OCI-LY7 (cell line): ENCODE data around the gene TCF12. TPM values are rescaled to one million over a fixed set of nuclear protein-coding genes. Genes with fewer than 3 reads are reported as not detected.

Experiments used
- BruUV-seq: library from RNA; stranded (reverse); fragments of 400-500 nt; replicated peaks from 2 replicates; lab custom pipeline; 2021; lab: Mats Ljungman, UMichigan
- CTCF ChIA-PET: fragments of 300-600 bp; sonication (Branson Sonifier 250); formaldehyde crosslinking; loops from one replicate; lab custom pipeline; 2022; ENCODE audit warnings: antibody characterized with exemption; ENCODE audit not compliant: unreplicated experiment; lab: Charles Lee
- POLR2A ChIA-PET: fragments of 300-600 bp; sonication (Branson Sonifier 250); formaldehyde crosslinking; loops from one replicate; lab custom pipeline; 2022; ENCODE audit warnings: antibody characterized with exemption; lab: Charles Lee
- DNase-seq: peaks from one replicate; pipeline ENCODE4 v3.0.0-alpha.2; 2015; ENCODE audit warnings: low spot score
- H2AFZ ChIP-seq: fragments of 200-600 bp; sonication (generic), shearing (Covaris generic); 2 replicates; pipeline ENCODE4 v1.6.1; 2014; ENCODE audit warnings: mild to moderate bottlenecking, antibody characterized with exemption, low read length, moderate library complexity
- H3K27ac ChIP-seq: fragments of 200-600 bp; sonication (generic); 2 replicates; pipeline ENCODE4 v1.5.1; 2014; ENCODE audit warnings: mixed run types, low read depth, mild to moderate bottlenecking, moderate library complexity, low read length, inconsistent platforms; ENCODE audit not compliant: poor library complexity, severe bottlenecking
- H3K36me3 ChIP-seq: fragments of 200-600 bp; sonication (generic); 2 replicates; pipeline ENCODE4 v1.6.1; 2014; ENCODE audit warnings: mild to moderate bottlenecking, antibody characterized with exemption, low read length, moderate library complexity, mixed read lengths; ENCODE audit not compliant: insufficient read depth
- H3K4me1 ChIP-seq: fragments of 200-600 bp; sonication (generic); 2 replicates; pipeline ENCODE4 v1.5.1; 2014; ENCODE audit warnings: mild to moderate bottlenecking, low read length; ENCODE audit not compliant: insufficient read depth, poor library complexity, severe bottlenecking
- H3K4me2 ChIP-seq: fragments of 200-600 bp; sonication (generic); 2 replicates; pipeline ENCODE4 v1.6.1; 2014; ENCODE audit warnings: mild to moderate bottlenecking, low read length
- H3K4me3 ChIP-seq: fragments of 200-600 bp; sonication (generic); 2 replicates; pipeline ENCODE4 v1.5.1; 2014; ENCODE audit warnings: mild to moderate bottlenecking, low read depth, low read length; ENCODE audit not compliant: poor library complexity, severe bottlenecking
- H3K79me2 ChIP-seq: fragments of 200-600 bp; sonication (generic); 2 replicates; pipeline ENCODE4 v1.6.1; 2016; ENCODE audit warnings: low read depth, mild to moderate bottlenecking, low read length, moderate library complexity, mixed read lengths; ENCODE audit not compliant: insufficient read depth
- H3K9me2 ChIP-seq: fragments of 200-600 bp; sonication (generic); 2 replicates; pipeline ENCODE4 v1.6.1; 2016; ENCODE audit warnings: mild to moderate bottlenecking, low read length, mixed read lengths; ENCODE audit not compliant: insufficient read depth
- H3K9me3 ChIP-seq: fragments of 200-600 bp; sonication (generic); 2 replicates; pipeline ENCODE4 v1.6.1; 2014; ENCODE audit warnings: mild to moderate bottlenecking, mixed run types, low read length, mixed read lengths
- H4K20me1 ChIP-seq: fragments of 200-600 bp; sonication (generic); 2 replicates; pipeline ENCODE4 v1.6.1; 2014; ENCODE audit warnings: mild to moderate bottlenecking, antibody characterized with exemption, low read length, moderate library complexity, mixed read lengths; ENCODE audit not compliant: insufficient read depth
- CTCF ChIP-seq: fragments of 200-600 bp; sonication (generic); conservative IDR thresholded peaks from 2 replicates; pipeline ENCODE4 v1.5.1; 2014; ENCODE audit warnings: mild to moderate bottlenecking, antibody characterized with exemption, low read length, moderate library complexity, mixed read lengths
- EZH2phosphoT487 ChIP-seq: fragments of 200-600 bp; sonication (generic); IDR thresholded peaks from 2 replicates; pipeline ENCODE4 v1.6.1; 2018; ENCODE audit warnings: low read depth, borderline replicate concordance, mild to moderate bottlenecking, mixed run types, antibody characterized with exemption, low read length, moderate library complexity, mixed read lengths
- intact Hi-C: fragments of 100-400 bp; cut with micrococcal nuclease; formaldehyde crosslinking; loops from one replicate; pipeline ENCODE4 v1.10.0; 2022; ENCODE audit not compliant: unreplicated experiment
- total RNA-seq, 2 experiments: library from RNA; depleted of rRNA in 1 of 2; stranded (reverse); fragments of >200 nt in 1 of 2; shearing (Covaris generic) in 1 of 2; gene quantifications; 2 replicates each; pipeline ENCODE4 v1.2.3, GENCODE V29; 2014 to 2022

Gene TCF12
- total RNA-seq, 2 experiments from 2014 or later = 51.6 to 139 TPM

- Histone ChIP-seq H3K9me2 (no peaks in the 10 kb centered on the region), H3K4me2 (no peak overlapping the region; the same call in 1 of the 2 replicates), H3K36me3 (no peaks in the 10 kb centered on the region), H3K27ac (no peak overlapping the region), H3K9me3 (no peaks in the 10 kb centered on the region), H3K4me1 (peaks cover 4% of the 10 kb centered on the region), H2AFZ (no peak overlapping the region), H4K20me1 (no peaks in the 10 kb centered on the region), H3K79me2 (no peaks in the 10 kb centered on the region), H3K4me3 (no peak overlapping the region)
- TF ChIP-seq CTCF = no peak
- TF ChIP-seq EZH2phosphoT487 = no peak
- ChIA-PET POLR2A (interaction anchor here (0.5 to 1.2 kb wide), 3 partner anchors 14 to 114 kb away, joined by 3 to 4 read pairs (median 3); no protein-coding TSS in a partner anchor), CTCF (no interaction called here)
- no TSS peak for BruUV-seq
- intact Hi-C loops = no loop called here
- DNase-seq = no peak
Observed at GRCh38 chr15:57217778-57218598, 299.5 kb downstream of the TCF12 start.

- H3K27ac ChIP-seq = no peak overlapping the region
- peaks cover 4% of the 10 kb centered on the region for H3K4me1 ChIP-seq
- intact Hi-C loops = no loop called here
- ChIA-PET CTCF (no interaction called here), POLR2A (interaction anchor here (0.6 to 1.2 kb wide), 3 partner anchors 13 to 1375 kb away, joined by 3 to 6 read pairs (median 4); no protein-coding TSS in a partner anchor)
- H4K20me1 ChIP-seq = no peaks in the 10 kb centered on the region
- no TSS peak for BruUV-seq
- DNase-seq = peak; percentile 38
- no peak overlapping the region for H3K4me3 ChIP-seq
- H3K9me3 ChIP-seq = no peaks in the 10 kb centered on the region
- H3K9me2 ChIP-seq = no peaks in the 10 kb centered on the region
- H3K79me2 ChIP-seq = no peaks in the 10 kb centered on the region
- H2AFZ ChIP-seq = no peak overlapping the region
- TF ChIP-seq EZH2phosphoT487 (no peak), CTCF (no peak)
- no peak overlapping the region for H3K4me2 ChIP-seq
- H3K36me3 ChIP-seq = no peaks in the 10 kb centered on the region
Observed at GRCh38 chr15:57218826-57219576, 300.6 kb downstream of the TCF12 start.
